NCI-H510A (cell line): ENCODE results near the gene CASP10.
A peak's percentile ranks its signal among the peaks of the same experiment; 100 is the strongest.

ENCODE experiments used
- DNase-seq: peaks from one replicate; lab custom pipeline; 2025; lab: John Stamatoyannopoulos, UW

Gene CASP10

DNA sequence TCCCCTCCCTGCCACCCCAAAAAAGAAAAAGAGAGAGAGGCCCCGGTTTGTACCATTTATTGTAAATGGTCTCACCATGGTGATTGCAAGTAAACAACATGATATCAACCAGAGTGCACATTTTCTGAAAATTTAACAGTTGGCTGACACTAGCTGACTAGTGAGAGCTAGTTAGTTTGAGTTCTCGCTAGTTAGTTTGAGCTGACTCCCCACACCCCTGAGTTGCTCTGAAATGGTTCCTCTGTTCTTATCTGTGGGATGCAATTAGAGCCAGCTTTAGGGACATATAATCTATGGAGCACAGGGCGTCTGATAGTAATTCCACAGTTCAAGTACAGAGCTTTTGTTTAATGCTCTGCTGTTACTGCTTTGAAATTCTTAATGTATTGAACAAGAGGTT lies 13.1 kb downstream of the CASP10 start:
- DNase-seq = no peak

- no peak for DNase-seq
Observed at GRCh38 chr2:201196803-201197202, 13.9 kb downstream of the CASP10 start.

DNA sequence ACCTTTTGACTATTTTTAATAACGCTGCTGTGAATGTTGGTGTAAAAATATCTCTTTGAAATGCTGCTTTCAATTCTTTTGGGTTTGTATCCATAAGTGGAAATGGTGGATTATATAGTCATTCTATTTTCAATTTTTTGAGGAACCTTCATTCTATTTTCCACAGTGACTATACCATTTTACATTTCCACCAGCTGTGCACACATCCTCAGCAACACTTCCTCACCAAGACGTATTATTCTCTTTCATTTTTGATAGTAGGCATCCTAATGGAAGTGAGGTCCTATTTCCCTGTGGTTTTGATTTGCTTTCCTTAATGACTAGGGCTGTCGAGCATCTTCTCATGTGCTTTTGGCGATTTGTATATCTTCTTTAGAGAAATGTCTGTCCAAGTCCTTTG lies 14.8 kb downstream of the CASP10 start:
- no peak for DNase-seq

GRCh38 chr2:201199847-201200246 lies 16.9 kb downstream of the CASP10 start:
- no peak for DNase-seq

DNA sequence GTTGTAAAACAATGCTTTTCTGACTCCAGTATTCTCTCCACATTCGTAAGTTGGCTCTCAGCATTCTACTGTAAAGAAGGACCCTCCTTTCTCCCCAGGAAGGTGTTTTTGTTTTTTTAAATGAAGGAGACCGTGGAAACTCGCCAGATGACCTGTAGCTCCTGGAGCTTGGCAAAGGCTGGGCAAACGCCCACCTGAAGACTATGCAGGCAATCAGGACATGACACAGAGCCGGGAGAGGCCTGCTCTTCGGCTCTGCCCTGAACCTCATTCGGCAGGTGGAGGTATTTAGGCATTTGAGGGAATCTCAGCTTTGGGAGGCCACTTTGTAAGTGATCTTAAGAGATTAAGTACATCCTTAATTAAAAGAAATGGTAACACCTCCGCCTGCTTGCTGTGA lies 17.4 kb downstream of the CASP10 start:
- DNase-seq = no peak

DNA sequence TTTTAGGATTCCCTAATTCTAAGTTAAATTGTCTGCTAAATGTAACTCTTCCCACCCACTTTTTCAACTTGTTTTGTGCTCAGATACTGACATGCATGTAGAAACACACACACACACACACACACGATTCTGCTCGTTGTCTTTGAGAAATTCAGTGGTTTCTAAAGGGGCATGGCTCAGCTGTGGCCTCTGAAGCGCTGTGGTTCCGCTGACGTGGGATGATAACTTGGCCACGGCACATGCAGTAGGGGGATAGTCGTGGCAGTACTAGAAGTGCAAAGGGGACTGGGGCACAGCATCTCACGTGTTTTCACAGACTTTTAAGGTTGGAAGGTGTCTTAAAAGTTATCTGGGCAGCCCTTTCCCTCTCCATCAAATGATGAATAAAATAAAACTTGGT lies 18.4 kb downstream of the CASP10 start:
- no peak for DNase-seq

GRCh38 chr2:201203916-201204654 lies 21.1 kb downstream of the CASP10 start:
- DNase-seq = no peak

DNA sequence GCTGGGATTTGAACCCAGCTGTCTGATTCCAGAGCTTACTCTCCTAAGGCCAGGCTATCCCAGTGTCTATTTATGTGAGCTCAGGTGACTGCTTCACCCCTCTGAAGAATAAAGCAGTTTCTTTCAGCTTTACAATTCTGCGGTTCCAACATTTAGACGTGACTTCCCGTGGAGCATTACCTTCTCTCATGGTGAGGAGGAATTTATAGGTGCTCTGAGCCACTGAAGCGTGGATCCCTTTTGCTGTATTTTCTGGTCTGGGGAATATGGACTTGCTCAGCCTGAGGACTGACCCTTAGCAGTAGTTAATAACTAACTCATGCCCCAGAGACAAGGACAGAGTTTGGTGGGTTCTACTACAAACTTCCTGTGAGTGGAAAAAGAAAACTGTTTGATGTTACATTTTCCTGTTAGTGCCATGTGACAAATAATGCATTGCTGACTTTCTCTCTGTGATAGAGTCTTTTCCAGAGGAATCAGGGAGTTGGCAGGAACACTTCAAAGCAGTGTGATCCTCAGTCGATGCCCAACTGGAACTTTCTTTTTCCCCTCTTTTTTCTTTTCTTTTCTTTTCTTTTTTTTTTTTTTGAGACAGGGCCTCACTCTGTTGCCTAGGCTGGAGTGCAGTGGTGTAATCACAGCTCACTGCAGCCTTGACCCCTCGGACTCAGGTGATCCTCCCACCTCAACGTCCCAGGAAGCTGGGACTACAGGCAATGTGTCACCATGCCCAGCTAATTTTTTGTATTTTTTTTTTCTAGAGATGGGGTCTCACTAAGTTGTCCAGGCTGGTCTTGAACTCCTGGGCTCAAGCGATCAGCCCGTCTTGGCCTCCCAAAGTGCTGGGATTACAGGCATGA lies 21.9 kb downstream of the CASP10 start:
- no peak for DNase-seq

DNA sequence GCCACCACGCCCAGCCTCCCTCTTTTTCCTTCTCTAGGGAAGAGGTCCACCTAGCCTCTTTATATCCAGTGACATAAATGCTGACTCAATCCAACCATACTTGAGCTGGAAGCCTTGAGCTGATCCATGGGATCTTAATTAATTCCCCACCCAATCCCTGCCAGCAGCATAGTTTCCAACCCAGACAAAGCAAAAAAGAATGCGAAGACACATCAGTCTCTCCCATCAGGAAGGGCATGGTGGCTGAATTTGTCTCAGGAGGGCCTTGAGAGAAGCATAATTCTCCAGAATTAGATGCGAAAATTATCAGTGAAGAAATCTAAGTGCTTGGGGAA lies 22.5 kb downstream of the CASP10 start:
- DNase-seq = no peak

GRCh38 chr2:201208563-201209252 lies 25.8 kb downstream of the CASP10 start:
- DNase-seq = no peak

GRCh38 chr2:201215963-201216362 lies 33.0 kb downstream of the CASP10 start:
- DNase-seq = no peak

GRCh38 chr2:201216918-201217317 lies 34.0 kb downstream of the CASP10 start:
- no peak for DNase-seq

DNA sequence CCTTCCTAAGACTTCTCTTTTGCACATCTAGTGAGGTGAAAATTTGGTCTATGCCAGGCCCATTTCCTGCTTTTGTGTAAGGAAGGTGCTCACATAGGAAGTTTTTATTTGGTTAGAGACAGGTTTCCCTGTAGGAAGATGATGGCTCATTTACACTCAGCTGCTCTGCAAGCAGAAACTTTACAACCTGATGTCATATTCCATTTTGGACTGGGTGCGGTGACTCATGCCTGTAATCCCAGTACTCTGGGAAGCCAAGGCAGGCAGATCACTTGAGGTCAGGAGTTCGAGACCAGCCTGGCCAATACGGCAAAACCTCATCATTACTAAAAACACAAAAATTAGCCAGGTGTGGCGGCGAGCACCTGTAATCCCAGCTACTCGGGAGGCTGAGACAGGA lies 35.8 kb downstream of the CASP10 start:
- no peak for DNase-seq

DNA sequence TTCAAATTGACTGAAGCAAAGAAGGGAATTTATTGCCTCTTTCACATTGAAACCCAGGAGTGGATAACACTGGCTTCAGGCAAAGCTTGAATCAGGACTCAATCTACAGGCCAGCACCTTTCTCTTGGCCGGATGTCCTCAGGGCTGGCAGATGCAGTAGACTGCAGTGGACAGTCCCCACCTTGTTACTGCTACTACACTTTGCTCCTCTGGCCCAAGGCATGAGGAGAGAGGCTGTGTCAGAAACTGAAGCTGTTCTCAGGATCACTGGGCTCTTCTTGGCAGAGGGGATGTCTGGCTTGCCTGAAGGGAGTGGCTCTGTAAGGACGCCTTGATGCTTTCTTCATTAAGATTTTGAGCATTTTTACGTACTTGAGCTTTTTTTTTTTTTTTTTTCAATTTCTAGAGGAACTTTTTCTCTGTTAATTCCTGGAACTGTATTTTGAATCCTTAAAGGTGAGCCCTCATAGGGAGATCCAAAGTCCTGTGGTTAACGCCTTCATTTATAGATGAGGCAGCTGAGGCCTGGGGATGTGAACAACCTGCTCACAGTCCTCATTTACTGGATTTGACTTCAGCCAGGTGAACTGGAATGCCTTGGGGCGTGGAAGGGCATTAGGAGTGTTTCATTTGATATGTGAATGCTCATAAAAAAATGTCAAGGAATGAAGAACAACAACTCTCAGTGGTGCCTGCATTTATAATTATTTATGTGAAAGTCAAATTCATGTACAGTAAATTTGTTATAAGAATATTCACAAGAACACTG lies 36.6 kb downstream of the CASP10 start:
- no peak for DNase-seq

- DNase-seq = no peak
Observed at GRCh38 chr2:201220102-201220570, 37.2 kb downstream of the CASP10 start.

GRCh38 chr2:201223089-201224073 lies 40.4 kb downstream of the CASP10 start:
- DNase-seq = no peak

DNA sequence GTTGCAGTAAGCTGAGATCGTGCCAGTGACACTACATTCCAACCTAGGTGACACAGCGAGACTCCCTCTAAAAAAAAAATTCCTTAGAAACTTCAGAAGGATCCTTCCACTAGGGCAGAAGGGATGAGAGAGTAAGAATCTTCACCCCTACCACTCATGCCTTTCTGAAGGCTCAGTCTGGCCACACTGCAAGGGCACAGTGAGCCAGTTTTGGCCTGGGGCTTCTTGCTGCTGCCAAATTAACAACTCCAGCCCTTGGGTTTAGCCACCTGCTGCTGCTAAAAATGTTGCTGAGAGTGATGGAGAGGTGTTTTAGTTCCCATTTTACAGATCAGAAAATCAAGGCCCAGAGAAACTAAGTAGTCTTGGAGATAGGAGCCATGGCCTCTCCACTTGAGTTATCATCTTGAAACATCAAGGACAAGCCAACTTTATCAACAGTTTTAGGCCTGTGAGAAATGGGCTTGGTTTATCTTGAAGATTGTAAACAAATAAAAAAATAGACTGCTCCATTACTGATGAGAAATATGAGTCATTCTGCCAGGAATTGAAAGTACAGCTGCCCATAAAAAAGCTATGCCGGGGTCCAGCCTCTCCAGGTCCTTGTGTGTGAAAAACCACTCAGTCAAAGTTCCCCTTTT lies 45.5 kb downstream of the CASP10 start:
- DNase-seq = no peak

DNA sequence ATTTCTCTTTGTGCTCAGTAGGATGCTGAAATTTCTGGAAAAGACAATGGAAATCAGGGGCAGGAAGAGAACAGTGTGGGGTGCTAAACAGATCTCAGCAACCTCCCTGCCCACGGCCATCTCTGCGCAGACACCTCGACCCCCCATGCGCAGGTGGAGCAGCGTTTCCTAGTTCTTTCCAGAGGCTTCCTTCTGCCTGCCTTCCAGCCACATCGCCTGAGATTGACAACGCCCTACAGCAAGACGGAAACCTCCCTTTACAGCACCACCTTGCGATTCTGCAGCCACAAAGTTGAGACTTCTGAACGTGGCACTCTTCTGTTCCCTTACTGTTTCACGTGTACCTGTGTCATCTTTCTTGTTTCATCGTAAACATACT lies 46.0 kb downstream of the CASP10 start:
- DNase-seq = no peak

DNA sequence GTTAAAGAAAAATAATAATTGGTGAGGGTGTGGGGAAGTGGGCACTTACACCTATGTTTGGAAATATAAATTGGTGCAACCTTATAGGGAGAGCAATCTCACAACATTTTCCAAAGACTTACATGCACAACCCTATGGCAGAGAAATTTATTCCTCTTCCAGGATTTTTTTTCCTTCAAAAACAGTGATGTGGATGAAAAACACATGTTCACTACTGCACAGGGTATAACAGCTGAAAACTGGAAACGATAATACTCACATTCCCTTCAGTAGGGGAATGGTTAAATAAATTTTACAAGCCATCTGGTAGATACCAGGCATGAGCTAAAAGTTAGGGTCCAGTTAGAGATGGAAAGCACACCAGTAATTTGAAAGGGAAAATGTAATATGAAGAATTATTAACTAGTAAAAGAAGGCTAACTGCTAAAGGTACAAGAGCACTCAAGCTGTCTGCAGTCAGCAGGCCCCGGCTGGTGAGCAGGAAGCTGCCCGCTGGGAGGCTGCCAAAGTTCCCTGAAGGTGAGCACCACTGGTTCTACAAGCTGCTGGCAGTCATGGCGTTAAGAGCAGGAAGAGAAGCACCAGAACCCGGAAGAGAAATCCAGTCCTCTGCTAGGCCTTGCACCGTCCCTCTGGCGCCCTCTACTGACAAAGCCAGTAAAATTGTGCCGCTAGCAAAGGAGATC lies 49.0 kb downstream of the CASP10 start:
- peak; percentile 75 for DNase-seq

GRCh38 chr2:201232467-201232815 lies 49.5 kb downstream of the CASP10 start:
- no peak for DNase-seq
